ENCODE measurements around the gene ARIH1. TPM values are rescaled to one million over a fixed set of nuclear protein-coding genes. Genes with fewer than 3 reads are reported as not detected.
"Not testable (repeated sequence)": the region's sequence is repeated elsewhere in the genome, so short reads cannot be mapped to it uniquely, and the experiment has no call there.

ARIH1 gene, protein sequence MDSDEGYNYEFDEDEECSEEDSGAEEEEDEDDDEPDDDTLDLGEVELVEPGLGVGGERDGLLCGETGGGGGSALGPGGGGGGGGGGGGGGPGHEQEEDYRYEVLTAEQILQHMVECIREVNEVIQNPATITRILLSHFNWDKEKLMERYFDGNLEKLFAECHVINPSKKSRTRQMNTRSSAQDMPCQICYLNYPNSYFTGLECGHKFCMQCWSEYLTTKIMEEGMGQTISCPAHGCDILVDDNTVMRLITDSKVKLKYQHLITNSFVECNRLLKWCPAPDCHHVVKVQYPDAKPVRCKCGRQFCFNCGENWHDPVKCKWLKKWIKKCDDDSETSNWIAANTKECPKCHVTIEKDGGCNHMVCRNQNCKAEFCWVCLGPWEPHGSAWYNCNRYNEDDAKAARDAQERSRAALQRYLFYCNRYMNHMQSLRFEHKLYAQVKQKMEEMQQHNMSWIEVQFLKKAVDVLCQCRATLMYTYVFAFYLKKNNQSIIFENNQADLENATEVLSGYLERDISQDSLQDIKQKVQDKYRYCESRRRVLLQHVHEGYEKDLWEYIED
- total RNA-seq (2014; rRNA removed; shearing (Covaris generic)) = 39.4 and 44.1 TPM in 2 replicates

DNA sequence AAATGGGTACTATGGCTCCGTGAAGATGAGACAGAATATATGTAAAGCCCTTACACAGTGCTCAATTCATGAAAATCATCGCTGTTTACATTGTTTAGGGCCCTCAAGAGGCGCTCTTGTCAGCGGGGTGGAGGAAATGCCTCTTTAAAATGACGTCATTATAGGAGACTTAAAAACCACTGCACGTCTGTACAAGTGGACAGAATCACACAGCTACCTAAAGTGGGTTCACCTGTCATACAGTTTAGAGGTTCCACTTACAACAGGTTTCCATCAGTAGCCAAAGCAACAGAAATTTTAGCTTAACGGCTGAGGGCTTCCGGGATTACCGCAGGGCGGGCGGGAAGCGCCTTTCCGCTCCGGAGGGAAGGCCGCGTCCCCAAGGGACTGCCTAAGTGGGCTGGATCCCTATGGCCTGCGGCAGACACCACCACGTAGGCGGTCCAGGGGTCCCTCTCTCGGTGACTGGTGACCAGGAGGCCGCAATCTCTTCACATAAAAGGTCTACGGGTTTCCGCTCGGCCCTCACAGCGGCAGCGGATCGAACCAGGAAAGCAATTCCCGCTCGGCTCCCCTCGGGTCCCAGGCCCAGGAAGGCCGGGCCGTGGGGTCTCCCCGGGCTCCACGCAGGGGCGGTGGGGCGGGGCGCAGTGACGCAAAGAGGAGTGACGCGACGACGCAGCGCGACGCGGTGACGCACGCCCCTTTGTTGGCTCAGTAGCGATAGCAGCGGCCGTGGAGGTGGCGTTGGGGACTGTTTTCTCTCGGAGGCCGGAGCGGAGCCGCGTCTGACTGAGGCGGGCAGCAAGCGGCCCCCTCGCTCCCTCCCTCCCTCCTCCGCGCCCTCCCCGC lies at the start of gene ARIH1:
Gene ARIH1 (plus strand): TSS at position 717 of the 852 bp plus-strand sequence. CDS start 310 bp downstream, outside the sequence.
- peak; percentile 99 for DNase-seq (ENCODE audit: low spot score)

DNA sequence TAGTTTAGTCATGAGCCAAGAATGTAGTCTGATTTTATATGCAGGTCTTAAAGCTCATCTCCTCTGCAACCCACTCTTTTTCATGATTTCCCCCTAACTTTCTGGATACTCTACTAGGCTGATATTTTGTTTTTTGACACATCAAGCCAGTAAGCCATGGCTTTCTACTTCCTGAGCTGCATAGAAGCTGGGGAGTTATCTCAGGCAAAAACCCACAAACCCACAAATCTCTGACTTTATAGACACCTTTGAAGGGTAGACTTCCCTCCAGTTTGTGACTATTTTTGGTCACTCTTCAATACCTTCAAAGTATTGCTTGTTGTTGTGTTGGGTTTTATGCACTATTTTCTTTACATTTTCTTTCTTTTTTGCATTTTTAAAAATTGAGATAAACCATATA lies 47.4 kb upstream of the ARIH1 start:
- no peak for DNase-seq (ENCODE audit: low spot score)

DNA sequence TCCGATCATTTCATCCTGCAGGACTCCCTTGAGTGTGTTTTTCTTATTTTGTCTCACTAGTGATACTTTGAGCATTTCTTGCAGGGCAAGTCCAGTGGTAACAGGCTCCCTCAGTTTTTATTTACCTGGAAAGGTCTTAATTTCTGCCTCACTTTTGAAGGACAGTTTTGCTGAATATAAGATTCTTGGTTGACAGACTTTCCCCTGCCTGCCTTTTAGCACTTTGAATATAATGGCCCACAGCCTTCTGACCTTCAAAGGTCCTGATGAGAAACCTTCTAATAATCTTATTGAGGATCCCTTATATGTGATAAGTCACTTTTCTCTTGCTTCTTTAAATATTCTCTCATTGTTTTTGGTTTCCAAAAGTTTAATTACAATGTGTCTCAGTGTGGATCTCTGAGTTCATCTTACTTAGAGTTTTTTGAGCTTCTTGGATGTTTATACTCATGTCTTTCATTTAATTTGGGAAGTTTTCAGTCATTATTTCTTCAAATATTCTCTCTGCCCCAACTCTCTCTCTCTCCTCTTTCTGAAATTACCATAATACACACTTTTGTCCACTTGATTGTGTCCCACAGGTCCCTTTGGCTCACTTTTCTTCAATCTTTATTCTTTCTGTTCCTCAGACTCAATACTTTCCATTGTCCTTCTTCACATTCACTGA lies 36.3 kb upstream of the ARIH1 start:
- no peak for DNase-seq (ENCODE audit: low spot score)

DNA sequence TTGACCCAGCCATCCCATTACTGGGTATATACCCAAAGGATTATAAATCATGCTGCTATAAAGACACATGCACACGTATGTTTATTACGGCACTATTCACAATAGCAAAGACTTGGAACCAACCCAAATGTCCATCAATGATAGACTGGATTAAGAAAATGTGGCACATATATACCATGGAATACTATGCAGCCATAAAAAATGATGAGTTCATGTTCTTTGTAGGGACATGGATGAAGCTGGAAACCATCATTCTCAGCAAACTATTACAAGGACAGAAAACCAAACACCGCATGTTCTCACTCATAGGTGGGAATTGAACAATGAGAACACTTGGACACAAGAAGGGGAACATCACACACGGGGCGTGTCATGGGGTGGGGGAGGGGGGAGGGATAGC lies 31.3 kb upstream of the ARIH1 start:
- not testable (repeated sequence) for DNase-seq (ENCODE audit: low spot score)

DNA sequence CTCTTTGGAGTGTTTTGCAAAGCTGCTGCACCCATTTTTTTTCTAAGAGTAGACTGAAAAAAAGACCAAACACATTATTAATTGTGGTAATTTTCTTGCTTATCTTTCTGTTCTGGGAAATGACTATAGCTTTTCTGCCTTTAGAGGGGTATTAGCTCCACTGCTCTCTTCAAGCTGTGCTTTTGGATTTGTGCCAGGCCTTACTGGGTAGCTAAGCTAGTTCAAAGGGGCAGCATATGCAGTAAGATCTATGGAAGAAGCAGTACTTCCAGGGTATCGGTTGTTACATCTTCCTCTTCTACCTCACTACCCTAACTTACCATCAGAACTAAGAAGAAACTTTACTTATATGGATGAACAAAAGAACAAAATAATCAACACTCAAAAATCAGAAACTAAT lies 28.7 kb upstream of the ARIH1 start:
- DNase-seq (ENCODE audit: low spot score) = no peak

- no peak for DNase-seq (ENCODE audit: low spot score)
These were observed 23.3 kb upstream of the ARIH1 start for GRCh38 chr15:72450805-72451204.

DNA sequence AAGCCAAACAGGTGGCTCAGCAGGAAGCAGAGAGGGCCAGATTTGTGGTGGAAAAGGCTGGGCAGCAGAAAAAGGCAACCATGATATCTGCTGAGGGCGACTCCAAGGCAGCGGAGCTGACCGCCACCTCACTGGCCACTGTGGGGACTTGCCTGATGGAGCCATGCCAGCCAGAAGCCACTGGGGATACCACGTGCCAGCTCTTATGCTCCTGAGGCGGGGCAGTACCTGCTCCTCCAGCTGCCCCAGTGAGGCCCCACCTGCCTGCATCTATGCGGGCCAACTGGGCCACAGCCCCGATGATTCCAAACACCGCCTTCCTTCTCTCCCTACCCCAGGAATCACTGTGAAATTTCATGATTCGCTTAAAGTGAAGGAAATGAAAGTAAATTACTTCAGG lies 22.9 kb upstream of the ARIH1 start:
- DNase-seq (ENCODE audit: low spot score) = no peak

GRCh38 chr15:72456684-72457083 lies 17.4 kb upstream of the ARIH1 start:
- no peak for DNase-seq (ENCODE audit: low spot score)

DNA sequence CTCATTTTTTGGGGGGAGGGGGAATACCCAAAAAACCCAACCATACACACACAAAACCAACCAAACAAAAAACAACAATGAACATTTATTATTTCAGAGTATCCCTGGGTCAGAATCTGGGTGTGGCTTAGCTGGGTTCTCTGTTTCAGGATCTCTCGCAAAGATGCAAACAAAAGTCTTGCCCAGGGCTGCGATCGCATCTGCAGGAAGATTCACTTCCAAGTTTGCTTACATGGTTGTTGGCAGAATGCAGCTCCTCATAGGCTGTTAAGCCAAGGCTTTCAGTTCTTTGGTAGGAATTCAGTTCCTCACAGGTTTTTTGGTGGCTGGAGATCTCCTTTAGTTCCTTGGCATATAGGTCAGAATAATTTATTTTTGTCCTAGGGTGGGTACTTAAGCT lies 13.7 kb upstream of the ARIH1 start:
- DNase-seq (ENCODE audit: low spot score) = no peak

DNA sequence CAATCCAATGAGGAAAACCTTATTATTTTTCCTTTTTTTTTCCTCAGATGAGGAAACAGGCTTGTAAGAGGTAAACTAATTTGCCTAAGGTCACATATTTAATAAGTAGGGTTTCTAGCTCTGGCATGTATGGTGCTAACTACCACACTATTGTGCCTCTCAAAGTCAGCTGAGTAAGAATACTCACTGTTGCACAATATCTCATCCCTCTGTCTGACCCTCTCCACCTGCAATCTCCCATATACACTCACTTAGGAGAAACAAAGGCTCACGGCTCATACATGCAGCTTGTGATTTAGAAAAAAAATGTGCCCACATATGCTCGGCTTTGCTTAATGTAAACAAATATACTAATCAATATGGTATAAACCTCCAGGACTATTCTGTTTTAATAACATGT lies 10.4 kb upstream of the ARIH1 start:
- DNase-seq (ENCODE audit: low spot score) = no peak

DNA sequence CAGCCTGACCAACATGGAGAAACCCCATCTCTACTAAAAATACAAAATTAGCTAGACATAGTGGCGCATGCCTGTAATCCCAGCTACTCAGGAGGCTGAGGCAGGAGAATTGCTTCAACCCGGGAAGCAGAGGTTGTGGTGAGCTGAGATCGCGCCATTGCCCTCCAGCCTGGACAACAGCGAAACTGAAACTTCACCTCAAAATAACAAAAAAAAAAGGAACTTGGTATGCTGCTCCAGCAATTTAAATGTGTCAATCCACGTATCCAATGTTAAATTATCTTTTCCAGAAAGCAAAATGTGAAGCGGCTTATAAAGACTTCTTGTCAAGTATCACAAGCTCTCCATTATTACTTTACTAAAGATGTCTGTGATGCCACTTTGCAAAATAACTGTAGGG lies 9.9 kb upstream of the ARIH1 start:
- DNase-seq (ENCODE audit: low spot score) = no peak

DNA sequence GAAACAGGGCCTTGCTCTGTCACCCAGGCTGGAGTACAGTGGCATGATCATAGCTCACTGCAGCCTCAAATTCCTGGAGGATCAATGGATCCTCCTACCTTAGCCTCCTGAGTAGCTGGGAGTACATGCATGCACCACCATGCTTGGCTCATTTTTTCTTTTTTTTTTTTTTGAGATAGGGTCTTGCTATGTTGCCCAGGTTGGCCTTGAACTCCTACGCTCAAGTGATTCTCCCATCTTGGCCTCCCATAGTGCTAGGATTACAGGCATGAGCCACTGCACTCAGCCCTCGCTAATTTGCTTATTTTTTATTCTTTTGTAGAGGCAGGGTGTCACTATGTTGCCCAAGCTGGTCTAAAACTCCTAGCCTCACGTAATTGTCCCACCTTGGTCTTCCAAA lies 6.0 kb upstream of the ARIH1 start:
- DNase-seq (ENCODE audit: low spot score) = no peak

- no peak for DNase-seq (ENCODE audit: low spot score)
These were observed 1.0 kb upstream of the ARIH1 start for GRCh38 chr15:72472992-72473610.

DNA sequence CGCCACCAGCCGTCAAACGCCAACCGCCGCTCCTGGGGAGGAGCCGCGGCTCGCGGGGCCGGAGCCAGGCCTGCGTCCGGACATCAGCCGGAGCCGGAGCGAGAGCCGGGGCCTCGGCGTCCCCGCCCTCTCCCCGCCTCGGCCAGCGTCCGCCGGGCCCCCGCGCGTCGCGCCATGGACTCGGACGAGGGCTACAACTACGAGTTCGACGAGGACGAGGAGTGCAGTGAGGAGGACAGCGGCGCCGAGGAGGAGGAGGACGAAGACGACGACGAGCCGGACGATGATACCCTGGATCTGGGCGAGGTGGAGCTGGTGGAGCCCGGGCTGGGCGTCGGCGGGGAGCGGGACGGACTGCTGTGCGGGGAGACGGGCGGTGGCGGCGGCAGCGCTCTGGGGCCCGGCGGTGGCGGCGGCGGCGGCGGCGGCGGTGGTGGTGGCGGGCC lies 359 bp downstream of the ARIH1 start:
- no peak for DNase-seq (ENCODE audit: low spot score)

DNA sequence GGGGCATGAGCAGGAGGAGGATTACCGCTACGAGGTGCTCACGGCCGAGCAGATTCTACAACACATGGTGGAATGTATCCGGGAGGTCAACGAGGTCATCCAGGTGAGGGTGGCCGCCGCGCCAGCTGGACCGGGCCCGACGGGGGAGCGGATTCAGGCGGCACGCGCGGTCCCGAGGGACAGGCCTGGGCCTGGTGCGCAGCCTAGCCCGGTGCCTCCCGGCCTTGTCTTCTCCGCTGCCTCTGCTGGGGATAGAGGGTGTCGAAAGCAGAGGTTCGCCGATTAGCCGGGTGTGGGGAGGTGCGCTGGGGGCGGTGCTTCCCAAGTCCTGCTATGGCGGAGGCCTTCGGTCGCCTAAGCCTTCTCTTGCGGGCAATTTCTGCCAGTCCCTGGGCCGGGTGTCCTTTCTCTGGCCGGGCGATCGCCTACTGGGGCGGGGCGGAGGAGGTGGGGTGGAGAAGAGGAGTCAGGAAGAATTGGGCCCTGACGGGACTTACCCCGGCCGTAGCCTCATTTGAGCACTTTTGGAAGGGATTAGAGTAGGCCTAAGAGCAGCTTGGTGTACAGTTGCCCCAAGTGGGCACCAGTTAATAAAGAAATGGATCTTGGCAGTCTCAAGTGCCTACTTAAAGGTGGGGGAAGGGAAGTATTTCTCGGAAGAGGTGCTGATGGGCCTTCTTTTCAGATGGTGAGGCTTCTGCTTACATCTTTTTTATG lies 940 bp downstream of the ARIH1 start:
- DNase-seq (ENCODE audit: low spot score) = peak; percentile 88

GRCh38 chr15:72475674-72476073 lies 1.5 kb downstream of the ARIH1 start:
- DNase-seq (ENCODE audit: low spot score) = no peak

- not testable (repeated sequence) for DNase-seq (ENCODE audit: low spot score)
These were observed 2.2 kb downstream of the ARIH1 start for GRCh38 chr15:72476330-72476729.

- no peak for DNase-seq (ENCODE audit: low spot score)
These were observed 7.0 kb downstream of the ARIH1 start for GRCh38 chr15:72481015-72481659.

DNA sequence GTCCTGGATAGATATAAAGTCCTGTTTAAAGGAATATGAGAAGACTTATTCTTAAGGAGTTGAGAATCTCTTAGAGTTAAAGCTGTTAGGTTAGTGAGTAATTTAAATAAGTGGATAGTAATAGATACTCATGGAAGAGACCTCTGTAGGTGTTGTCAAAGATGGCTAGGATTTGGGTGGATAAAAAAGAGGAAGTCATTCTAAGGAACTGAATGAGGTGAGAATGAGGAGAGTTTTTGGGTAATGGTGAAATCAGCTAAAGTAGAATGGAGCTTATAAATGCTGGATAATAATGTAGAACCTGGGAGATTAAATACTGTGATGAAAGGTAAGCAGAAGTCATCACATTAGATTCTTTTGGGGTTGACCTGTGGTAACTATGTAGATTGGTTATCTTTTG lies 8.1 kb downstream of the ARIH1 start:
- DNase-seq (ENCODE audit: low spot score) = no peak

DNA sequence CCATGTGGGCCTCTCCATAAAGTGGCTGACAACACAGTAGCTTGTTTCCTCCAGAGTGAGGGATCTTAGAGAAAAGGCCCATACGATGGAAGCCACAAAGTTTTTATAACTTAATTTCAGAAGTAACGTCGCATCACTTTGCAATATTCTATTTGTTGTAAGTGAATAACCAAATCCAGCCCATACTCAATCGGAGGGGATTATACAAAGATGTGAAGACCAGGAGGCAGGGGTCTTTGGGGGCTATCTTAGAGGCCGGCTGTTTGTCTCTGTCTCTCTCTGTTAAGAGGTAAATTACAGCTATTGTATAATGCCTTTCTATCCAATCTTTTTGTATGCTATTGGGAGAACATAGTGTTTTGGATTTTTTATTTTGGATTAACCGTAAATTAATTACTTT lies 9.1 kb downstream of the ARIH1 start:
- no peak for DNase-seq (ENCODE audit: low spot score)
